ENCODE results near the gene CCDC116.

The CCDC116 gene

GRCh38 chr22:21632237-21632895, at the start of gene CCDC116:
CCDC116 (plus strand) TSS chr22:21632760; CDS start chr22:21633182, 422 bp downstream.
- no peak within 1 kb of the TSS for H3K4me3 ChIP-seq (ENCODE audit: control insufficient read depth, low read depth, low read length)
- no peak for DNase-seq (ENCODE audit: low read depth)
- TF ChIP-seq CTCF (conservative IDR thresholded peaks at IDR 0.05; ENCODE audit: control insufficient read depth, insufficient read depth, low read depth, low read length): no peak

- DNase-seq (ENCODE audit: low read depth): no peak
- H3K4me3 ChIP-seq (ENCODE audit: control insufficient read depth, low read depth, low read length): no peak overlapping the region
- TF ChIP-seq CTCF (conservative IDR thresholded peaks at IDR 0.05; ENCODE audit: control insufficient read depth, insufficient read depth, low read depth, low read length): no peak
Observed at GRCh38 chr22:21582801-21583740, 49.5 kb upstream of the CCDC116 start.

GRCh38 chr22:21585389-21585788, 47.2 kb upstream of the CCDC116 start:
- no peak for TF ChIP-seq CTCF (conservative IDR thresholded peaks at IDR 0.05; ENCODE audit: control insufficient read depth, insufficient read depth, low read depth, low read length)
- no peak overlapping the region for H3K4me3 ChIP-seq (ENCODE audit: control insufficient read depth, low read depth, low read length)
- DNase-seq (ENCODE audit: low read depth): no peak

- DNase-seq (ENCODE audit: low read depth): peak; percentile 38
- no peak overlapping the region for H3K4me3 ChIP-seq (ENCODE audit: control insufficient read depth, low read depth, low read length)
- no peak for TF ChIP-seq CTCF (conservative IDR thresholded peaks at IDR 0.05; ENCODE audit: control insufficient read depth, insufficient read depth, low read depth, low read length)
Observed at GRCh38 chr22:21587803-21588611, 44.6 kb upstream of the CCDC116 start.

- TF ChIP-seq CTCF (conservative IDR thresholded peaks at IDR 0.05; ENCODE audit: control insufficient read depth, insufficient read depth, low read depth, low read length): no peak
- H3K4me3 ChIP-seq (ENCODE audit: control insufficient read depth, low read depth, low read length): no peak overlapping the region
- no peak for DNase-seq (ENCODE audit: low read depth)
Observed at GRCh38 chr22:21589396-21589795, 43.2 kb upstream of the CCDC116 start.
